GM11168 (cell line): ENCODE measurements around the gene MSI2.
"Not testable (repeated sequence)": the region's sequence is repeated elsewhere in the genome, so short reads cannot be mapped to it uniquely, and the experiment has no call there.

Experiments used
- in situ Hi-C: fragments of 300-500 bp; cut with MboI; formaldehyde crosslinking; loops from one replicate; pipeline ENCODE4 v1.12.0; 2022; ENCODE audit warnings: low sequenced_read_pairs; ENCODE audit not compliant: unreplicated experiment

The MSI2 gene

GRCh38 chr17:57286399-57287105 lies 30.2 kb downstream of the MSI2 start:
- in situ Hi-C loops: no loop called here

GRCh38 chr17:57288040-57288772 lies 31.9 kb downstream of the MSI2 start:
- in situ Hi-C loops: no loop called here

- in situ Hi-C loops: no loop called here
These were observed 32.4 kb downstream of the MSI2 start for GRCh38 chr17:57288773-57289121.

- in situ Hi-C loops: no loop called here
These were observed 32.8 kb downstream of the MSI2 start for GRCh38 chr17:57289130-57289529.

- in situ Hi-C loops: no loop called here
These were observed 33.3 kb downstream of the MSI2 start for GRCh38 chr17:57289613-57290012.

GRCh38 chr17:57290981-57291380 lies 34.7 kb downstream of the MSI2 start:
- in situ Hi-C loops: no loop called here

GRCh38 chr17:57292091-57292490 lies 35.8 kb downstream of the MSI2 start:
- in situ Hi-C loops: no loop called here

- in situ Hi-C loops: no loop called here
These were observed 36.8 kb downstream of the MSI2 start for GRCh38 chr17:57293077-57293476.

- in situ Hi-C loops: no loop called here
These were observed 37.8 kb downstream of the MSI2 start for GRCh38 chr17:57294101-57294500.

- in situ Hi-C loops: no loop called here
These were observed 38.5 kb downstream of the MSI2 start for GRCh38 chr17:57294629-57295501.

- in situ Hi-C loops: no loop called here
These were observed 39.3 kb downstream of the MSI2 start for GRCh38 chr17:57295526-57296023.

GRCh38 chr17:57296231-57296630 lies 39.9 kb downstream of the MSI2 start:
- in situ Hi-C loops: no loop called here

GRCh38 chr17:57299176-57299575 lies 42.9 kb downstream of the MSI2 start:
- in situ Hi-C loops: no loop called here

GRCh38 chr17:57300592-57300991 lies 44.3 kb downstream of the MSI2 start:
- in situ Hi-C loops: not testable (repeated sequence)

GRCh38 chr17:57302690-57303465 lies 46.6 kb downstream of the MSI2 start:
- in situ Hi-C loops: no loop called here

GRCh38 chr17:57305144-57305728 lies 48.9 kb downstream of the MSI2 start:
- in situ Hi-C loops: no loop called here

GRCh38 chr17:57305908-57306504 lies 49.7 kb downstream of the MSI2 start:
- in situ Hi-C loops: no loop called here

GRCh38 chr17:57308543-57309186 lies 52.3 kb downstream of the MSI2 start:
- in situ Hi-C loops: no loop called here

GRCh38 chr17:57309479-57309878 lies 53.2 kb downstream of the MSI2 start:
- in situ Hi-C loops: no loop called here
